GM19452 (cell line): Measurements from ENCODE around the gene GPX5.
"Not testable (repeated sequence)": the region's sequence is repeated elsewhere in the genome, so short reads cannot be mapped to it uniquely, and the experiment has no call there.

Experiments
- ATAC-seq: cut with Tn5 transposase; IDR thresholded peaks from one replicate; pipeline ENCODE4 v1.9.1; 2021; ENCODE audit not compliant: unreplicated experiment

GPX5 gene

GRCh38 chr6:28525496-28526039 is at the start of gene GPX5:
Gene GPX5 (plus strand): TSS chr6:28525881. CDS start chr6:28526014, 133 bp downstream.
- ATAC-seq: no peak

- no peak for ATAC-seq
Measured at GRCh38 chr6:28478518-28478917, 47.2 kb upstream of the GPX5 start.

- ATAC-seq: no peak
Measured at GRCh38 chr6:28480253-28480932, 45.3 kb upstream of the GPX5 start.

- ATAC-seq: no peak
Measured at GRCh38 chr6:28485482-28485881, 40.2 kb upstream of the GPX5 start.

GRCh38 chr6:28486533-28486932 is 39.1 kb upstream of the GPX5 start:
- ATAC-seq: no peak

GRCh38 chr6:28486988-28487742 is 38.5 kb upstream of the GPX5 start:
- ATAC-seq: no peak

- no peak for ATAC-seq
Measured at GRCh38 chr6:28488916-28489365, 36.7 kb upstream of the GPX5 start.

GRCh38 chr6:28489366-28490204 is 36.1 kb upstream of the GPX5 start:
- no peak for ATAC-seq

GRCh38 chr6:28490205-28490890 is 35.3 kb upstream of the GPX5 start:
- no peak for ATAC-seq

GRCh38 chr6:28491984-28492317 is 33.7 kb upstream of the GPX5 start:
- ATAC-seq: no peak

- no peak for ATAC-seq
Measured at GRCh38 chr6:28496099-28496779, 29.4 kb upstream of the GPX5 start.

GRCh38 chr6:28497306-28497705 is 28.4 kb upstream of the GPX5 start:
- no peak for ATAC-seq

GRCh38 chr6:28497893-28498292 is 27.8 kb upstream of the GPX5 start:
- ATAC-seq: no peak

GRCh38 chr6:28501259-28501658 is 24.4 kb upstream of the GPX5 start:
- no peak for ATAC-seq

GRCh38 chr6:28502136-28502535 is 23.5 kb upstream of the GPX5 start:
- ATAC-seq: not testable (repeated sequence)

GRCh38 chr6:28502709-28503305 is 22.9 kb upstream of the GPX5 start:
- ATAC-seq: not testable (repeated sequence)

- no peak for ATAC-seq
Measured at GRCh38 chr6:28505733-28506132, 19.9 kb upstream of the GPX5 start.

- no peak for ATAC-seq
Measured at GRCh38 chr6:28506807-28507475, 18.7 kb upstream of the GPX5 start.

GRCh38 chr6:28511628-28512300 is 13.9 kb upstream of the GPX5 start:
- no peak for ATAC-seq
